ENCODE data around the gene ERCC8.

Gene ERCC8

GRCh38 chr5:60841361-60841760, 103.5 kb downstream of the ERCC8 start:
- DNase-seq (ENCODE audit: low read depth, low spot score): no peak

GRCh38 chr5:60836131-60836530, 108.7 kb downstream of the ERCC8 start:
- no peak for DNase-seq (ENCODE audit: low read depth, low spot score)

- DNase-seq (ENCODE audit: low read depth, low spot score): no peak
These were observed 109.3 kb downstream of the ERCC8 start for GRCh38 chr5:60835554-60835953.

GRCh38 chr5:60833520-60833919, 111.3 kb downstream of the ERCC8 start:
- DNase-seq (ENCODE audit: low read depth, low spot score): no peak

- DNase-seq (ENCODE audit: low read depth, low spot score): no peak
These were observed 114.2 kb downstream of the ERCC8 start for GRCh38 chr5:60830581-60831127.

- DNase-seq (ENCODE audit: low read depth, low spot score): no peak
These were observed 115.2 kb downstream of the ERCC8 start for GRCh38 chr5:60829490-60830266.

- DNase-seq (ENCODE audit: low read depth, low spot score): no peak
These were observed 117.7 kb downstream of the ERCC8 start for GRCh38 chr5:60827201-60827600.

- DNase-seq (ENCODE audit: low read depth, low spot score): no peak
These were observed 118.2 kb downstream of the ERCC8 start for GRCh38 chr5:60826653-60827052.
